Muscle layer of duodenum (tissue), 2 donors: ENCODE measurements around the gene ELOA.

Experiments
- H3K27ac ChIP-seq: one replicate; pipeline ENCODE4 v1.7.0; 2013; ENCODE audit warnings: mild to moderate bottlenecking, low read length
- H3K27me3 ChIP-seq: one replicate; pipeline ENCODE4 v1.7.0; 2013; ENCODE audit warnings: low read depth, mild to moderate bottlenecking, control low read depth, low read length
- H3K36me3 ChIP-seq, 2 donors: one replicate each; pipeline ENCODE4 v1.7.0; 2013; ENCODE audit warnings: low read length in 2 of 2, control low read depth in 1 of 2, mild to moderate bottlenecking in 1 of 2; ENCODE audit not compliant: insufficient read depth in 2 of 2, control insufficient read depth in 1 of 2
- H3K4me1 ChIP-seq, 2 donors: one replicate each; pipeline ENCODE4 v1.7.0; 2013; ENCODE audit warnings: low read length in 2 of 2, mild to moderate bottlenecking in 2 of 2, control low read depth in 1 of 2, moderate library complexity in 1 of 2; ENCODE audit not compliant: insufficient read depth in 2 of 2, control insufficient read depth in 1 of 2
- H3K4me3 ChIP-seq, 2 donors: one replicate each; pipeline ENCODE4 v1.7.0; 2013; ENCODE audit warnings: low read length in 2 of 2, low read depth in 1 of 2, mild to moderate bottlenecking in 1 of 2
- H3K9me3 ChIP-seq, 2 donors: one replicate each; pipeline ENCODE4 v1.7.0; 2013; ENCODE audit warnings: low read length in 2 of 2, control low read depth in 1 of 2, mild to moderate bottlenecking in 1 of 2; ENCODE audit not compliant: control insufficient read depth in 1 of 2
- donor health status: healthy.

Gene ELOA

GRCh38 chr1:23742670-23743286 is 493 bp upstream of the ELOA start:
- peaks cover 6 to 23% of the 10 kb centered on the region in 2 donors for H3K4me1 ChIP-seq
- H3K9me3 ChIP-seq: no peaks in the 10 kb centered on the region
- H3K27ac ChIP-seq: no peak overlapping the region
- H3K36me3 ChIP-seq: no peaks in the 10 kb centered on the region
- H3K27me3 ChIP-seq: no peaks in the 10 kb centered on the region
- peak overlapping the region; percentile 85 to 96 for H3K4me3 ChIP-seq

DNA sequence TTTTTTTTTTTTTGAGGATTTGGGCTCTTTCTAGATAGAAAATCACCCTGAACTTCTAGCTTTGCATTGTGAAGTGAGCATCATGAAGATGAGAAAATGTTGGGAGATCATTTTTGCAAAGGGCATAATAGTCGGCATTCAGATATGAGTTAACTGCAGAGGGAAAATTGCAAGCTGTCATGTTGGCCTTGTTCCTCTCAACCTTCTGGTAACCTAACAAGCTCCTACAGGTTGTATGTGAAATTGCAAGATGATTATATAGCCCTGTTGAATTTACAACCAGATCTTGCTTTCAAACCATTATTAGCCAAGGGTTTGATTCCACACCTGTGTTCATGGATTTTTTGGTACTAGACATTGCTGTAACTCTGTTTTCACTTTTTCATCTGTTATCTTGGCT is 2.2 kb downstream of the ELOA start:
- no peak overlapping the region for H3K4me3 ChIP-seq
- H3K36me3 ChIP-seq: peaks cover 2% of the 10 kb centered on the region in 2 donors
- no peaks in the 10 kb centered on the region for H3K27me3 ChIP-seq
- no peaks in the 10 kb centered on the region for H3K9me3 ChIP-seq
- no peak overlapping the region for H3K27ac ChIP-seq
- peaks cover 6 to 23% of the 10 kb centered on the region in 2 donors for H3K4me1 ChIP-seq

GRCh38 chr1:23748016-23748415 is 4.7 kb downstream of the ELOA start:
- Histone ChIP-seq H3K27me3 (no peaks in the 10 kb centered on the region), H3K27ac (no peak overlapping the region), H3K4me3 (no peak overlapping the region), H3K4me1 (peaks cover 6 to 16% of the 10 kb centered on the region in 2 donors), H3K36me3 (peaks cover 24 to 27% of the 10 kb centered on the region in 2 donors), H3K9me3 (no peaks in the 10 kb centered on the region)

DNA sequence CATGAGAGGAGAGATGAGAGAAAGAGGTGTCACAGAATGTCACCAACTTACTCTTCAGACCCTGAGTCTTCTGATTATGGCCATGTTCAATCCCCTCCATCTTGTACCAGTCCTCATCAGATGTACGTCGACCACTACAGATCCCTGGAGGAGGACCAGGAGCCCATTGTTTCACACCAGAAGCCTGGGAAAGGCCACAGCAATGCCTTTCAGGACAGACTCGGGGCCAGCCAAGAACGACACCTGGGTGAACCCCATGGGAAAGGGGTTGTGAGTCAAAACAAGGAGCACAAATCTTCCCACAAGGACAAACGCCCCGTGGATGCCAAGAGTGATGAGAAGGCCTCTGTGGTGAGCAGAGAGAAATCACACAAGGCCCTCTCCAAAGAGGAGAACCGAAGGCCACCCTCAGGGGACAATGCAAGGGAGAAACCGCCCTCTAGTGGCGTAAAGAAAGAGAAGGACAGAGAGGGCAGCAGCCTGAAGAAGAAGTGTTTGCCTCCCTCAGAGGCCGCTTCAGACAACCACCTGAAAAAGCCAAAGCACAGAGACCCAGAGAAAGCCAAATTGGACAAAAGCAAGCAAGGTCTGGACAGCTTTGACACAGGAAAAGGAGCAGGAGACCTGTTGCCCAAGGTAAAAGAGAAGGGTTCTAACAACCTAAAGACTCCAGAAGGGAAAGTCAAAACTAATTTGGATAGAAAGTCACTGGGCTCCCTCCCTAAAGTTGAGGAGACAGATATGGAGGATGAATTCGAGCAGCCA is 8.0 kb downstream of the ELOA start:
- Histone ChIP-seq H3K4me1 (no peaks in the 10 kb centered on the region), H3K27me3 (no peaks in the 10 kb centered on the region), H3K9me3 (no peaks in the 10 kb centered on the region), H3K27ac (no peak overlapping the region), H3K4me3 (no peak overlapping the region), H3K36me3 (peaks cover 56 to 60% of the 10 kb centered on the region in 2 donors)

DNA sequence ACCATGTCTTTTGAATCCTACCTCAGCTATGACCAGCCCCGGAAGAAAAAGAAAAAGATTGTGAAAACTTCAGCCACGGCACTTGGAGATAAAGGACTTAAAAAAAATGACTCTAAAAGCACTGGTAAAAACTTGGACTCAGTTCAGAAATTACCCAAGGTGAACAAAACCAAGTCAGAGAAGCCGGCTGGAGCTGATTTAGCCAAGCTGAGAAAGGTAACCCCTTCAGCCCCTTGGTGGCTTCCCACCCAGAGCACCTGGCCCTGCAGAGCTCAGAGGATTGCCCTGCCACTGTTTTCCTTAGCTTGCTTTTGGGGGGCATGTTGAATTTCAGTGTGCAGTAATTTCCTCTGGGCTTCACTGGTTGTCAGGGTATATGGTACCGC is 8.5 kb downstream of the ELOA start:
- Histone ChIP-seq H3K36me3 (peaks cover 62 to 65% of the 10 kb centered on the region in 2 donors), H3K4me3 (no peak overlapping the region), H3K9me3 (no peaks in the 10 kb centered on the region), H3K27me3 (no peaks in the 10 kb centered on the region), H3K4me1 (no peaks in the 10 kb centered on the region), H3K27ac (no peak overlapping the region)

DNA sequence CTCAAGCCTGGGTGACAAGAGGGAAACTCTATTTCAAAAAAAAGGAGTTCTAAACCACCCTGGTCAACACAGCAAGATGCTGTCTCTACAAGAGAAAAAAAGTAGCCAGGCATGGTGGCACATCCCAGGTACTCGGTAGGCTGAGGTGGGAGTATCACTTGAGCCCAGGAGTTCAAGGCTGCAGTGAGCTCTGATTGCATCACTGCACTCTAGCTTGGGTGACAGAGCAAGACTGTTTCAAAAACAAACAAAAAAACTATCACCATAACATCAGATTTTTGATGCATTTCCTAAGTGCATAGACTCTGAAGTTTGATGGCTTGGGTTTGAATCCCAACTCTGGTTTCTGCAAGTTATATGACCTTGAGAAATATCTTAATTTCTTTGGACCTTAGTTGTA is 9.6 kb downstream of the ELOA start:
- Histone ChIP-seq H3K9me3 (no peaks in the 10 kb centered on the region), H3K36me3 (peaks cover 67 to 76% of the 10 kb centered on the region in 2 donors), H3K4me3 (no peak overlapping the region), H3K27me3 (no peaks in the 10 kb centered on the region), H3K27ac (no peak overlapping the region), H3K4me1 (no peaks in the 10 kb centered on the region)

DNA sequence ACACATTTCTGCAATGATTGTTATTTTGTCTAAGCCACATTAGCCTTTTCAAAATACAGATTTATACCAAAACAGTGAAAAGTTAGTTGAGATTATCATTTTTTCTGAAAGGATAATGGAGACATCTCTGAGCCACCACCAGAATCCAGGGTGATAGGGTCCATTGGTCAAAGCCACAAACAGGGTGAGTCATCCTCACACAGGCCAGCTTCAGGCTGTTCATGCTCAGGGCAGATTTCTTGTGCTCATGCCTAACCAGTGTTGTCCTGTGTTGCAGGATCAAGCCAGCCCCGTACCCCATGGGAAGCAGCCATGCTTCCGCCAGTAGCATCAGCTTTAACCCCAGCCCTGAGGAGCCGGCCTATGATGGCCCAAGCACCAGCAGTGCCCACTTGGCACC is 13.4 kb downstream of the ELOA start:
- Histone ChIP-seq H3K36me3 (peaks cover 81 to 93% of the 10 kb centered on the region in 2 donors), H3K27ac (no peak overlapping the region), H3K27me3 (no peaks in the 10 kb centered on the region), H3K4me3 (no peak overlapping the region), H3K4me1 (peaks cover 0 to 18% of the 10 kb centered on the region in 2 donors), H3K9me3 (no peaks in the 10 kb centered on the region)

- Histone ChIP-seq H3K4me3 (no peak overlapping the region), H3K9me3 (no peaks in the 10 kb centered on the region), H3K27ac (no peak overlapping the region), H3K36me3 (peaks cover 72 to 82% of the 10 kb centered on the region in 2 donors), H3K4me1 (peaks cover 0 to 18% of the 10 kb centered on the region in 2 donors), H3K27me3 (no peaks in the 10 kb centered on the region)
These were observed 14.5 kb downstream of the ELOA start for GRCh38 chr1:23757812-23758211.

DNA sequence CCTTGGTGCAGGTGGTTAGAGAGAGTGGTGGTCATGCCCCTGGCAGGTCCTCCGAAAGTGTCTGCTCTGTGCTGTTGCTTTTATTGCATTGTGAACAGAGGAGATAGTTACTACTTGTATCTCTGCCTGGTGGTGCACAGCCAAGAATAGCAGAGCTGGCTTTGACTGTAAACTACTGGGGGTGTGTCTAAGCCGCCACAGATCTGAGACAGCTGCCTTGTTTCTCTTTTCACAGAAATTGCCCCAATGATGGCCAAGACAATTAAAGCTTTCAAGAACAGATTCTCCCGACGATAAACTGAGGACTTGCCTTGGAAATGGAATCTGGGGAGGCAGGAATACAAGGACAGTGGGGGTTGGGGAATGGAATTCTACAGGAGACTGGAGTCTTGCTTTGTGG is 16.0 kb downstream of the ELOA start:
- H3K4me3 ChIP-seq: no peak overlapping the region
- peaks cover 58 to 68% of the 10 kb centered on the region in 2 donors for H3K36me3 ChIP-seq
- H3K4me1 ChIP-seq: peaks cover 0 to 27% of the 10 kb centered on the region in 2 donors
- H3K27ac ChIP-seq: no peak overlapping the region
- no peaks in the 10 kb centered on the region for H3K27me3 ChIP-seq
- no peaks in the 10 kb centered on the region for H3K9me3 ChIP-seq

DNA sequence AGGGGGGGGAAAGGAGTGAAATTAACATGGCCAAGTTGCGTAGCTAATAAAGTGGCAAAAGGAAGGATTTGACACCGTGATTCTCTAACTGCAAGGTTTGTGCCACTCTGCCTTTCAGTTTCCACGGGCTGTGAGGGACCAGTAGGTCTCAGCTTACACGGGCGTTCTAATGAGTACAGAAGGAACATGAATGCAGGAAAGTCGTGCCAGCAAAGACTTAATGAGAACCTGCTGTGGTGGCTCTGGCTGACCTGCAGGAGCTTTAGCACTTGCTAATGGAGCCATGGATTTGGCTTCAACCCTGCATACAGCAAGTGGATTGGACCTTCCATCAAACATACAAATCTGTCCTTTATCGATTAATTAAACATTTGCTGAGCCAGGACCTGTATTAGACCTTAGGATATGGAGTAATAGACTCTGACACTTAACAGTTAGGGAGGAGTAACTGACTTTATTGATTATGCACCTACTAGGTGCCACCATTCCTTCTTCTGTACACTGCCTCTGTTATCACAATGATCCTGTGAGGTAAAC is 19.8 kb downstream of the ELOA start:
- no peaks in the 10 kb centered on the region for H3K27me3 ChIP-seq
- H3K4me3 ChIP-seq: no peak overlapping the region
- H3K4me1 ChIP-seq: peaks cover 0 to 27% of the 10 kb centered on the region in 2 donors
- H3K9me3 ChIP-seq: no peaks in the 10 kb centered on the region
- H3K27ac ChIP-seq: no peak overlapping the region
- H3K36me3 ChIP-seq: peaks cover 28 to 39% of the 10 kb centered on the region in 2 donors

DNA sequence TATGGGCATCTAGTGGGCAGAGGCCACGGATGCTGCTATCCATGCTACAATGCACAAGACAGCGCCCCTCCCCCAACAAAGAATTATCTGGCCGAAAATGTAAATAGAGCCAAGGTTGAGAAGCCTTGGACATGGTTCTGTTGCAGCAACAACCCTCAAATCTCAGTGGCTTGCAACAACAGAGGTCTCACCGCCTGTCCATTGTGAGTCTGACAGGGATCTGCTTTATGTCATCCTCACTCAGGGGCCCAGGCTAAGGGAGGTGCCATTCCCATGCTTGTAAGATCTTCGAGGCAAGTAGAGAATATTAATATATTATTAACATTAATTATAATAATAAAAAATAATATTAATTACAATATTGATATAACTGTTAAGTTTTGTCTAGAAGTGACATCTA is 25.5 kb downstream of the ELOA start:
- H3K27ac ChIP-seq: no peak overlapping the region
- H3K4me3 ChIP-seq: no peak overlapping the region
- H3K9me3 ChIP-seq: no peaks in the 10 kb centered on the region
- peaks cover 4 to 9% of the 10 kb centered on the region in 2 donors for H3K4me1 ChIP-seq
- H3K36me3 ChIP-seq: peaks cover 0 to 7% of the 10 kb centered on the region in 2 donors
- no peaks in the 10 kb centered on the region for H3K27me3 ChIP-seq
